Retina (tissue), 1 donor: ENCODE data around the gene MATN3.
"Not testable (repeated sequence)": the region's sequence is repeated elsewhere in the genome, so short reads cannot be mapped to it uniquely, and the experiment has no call there.

Source experiments
- DNase-seq: peaks from one replicate; pipeline ENCODE4 v3.0.0-alpha.2; 2016

Gene MATN3

DNA sequence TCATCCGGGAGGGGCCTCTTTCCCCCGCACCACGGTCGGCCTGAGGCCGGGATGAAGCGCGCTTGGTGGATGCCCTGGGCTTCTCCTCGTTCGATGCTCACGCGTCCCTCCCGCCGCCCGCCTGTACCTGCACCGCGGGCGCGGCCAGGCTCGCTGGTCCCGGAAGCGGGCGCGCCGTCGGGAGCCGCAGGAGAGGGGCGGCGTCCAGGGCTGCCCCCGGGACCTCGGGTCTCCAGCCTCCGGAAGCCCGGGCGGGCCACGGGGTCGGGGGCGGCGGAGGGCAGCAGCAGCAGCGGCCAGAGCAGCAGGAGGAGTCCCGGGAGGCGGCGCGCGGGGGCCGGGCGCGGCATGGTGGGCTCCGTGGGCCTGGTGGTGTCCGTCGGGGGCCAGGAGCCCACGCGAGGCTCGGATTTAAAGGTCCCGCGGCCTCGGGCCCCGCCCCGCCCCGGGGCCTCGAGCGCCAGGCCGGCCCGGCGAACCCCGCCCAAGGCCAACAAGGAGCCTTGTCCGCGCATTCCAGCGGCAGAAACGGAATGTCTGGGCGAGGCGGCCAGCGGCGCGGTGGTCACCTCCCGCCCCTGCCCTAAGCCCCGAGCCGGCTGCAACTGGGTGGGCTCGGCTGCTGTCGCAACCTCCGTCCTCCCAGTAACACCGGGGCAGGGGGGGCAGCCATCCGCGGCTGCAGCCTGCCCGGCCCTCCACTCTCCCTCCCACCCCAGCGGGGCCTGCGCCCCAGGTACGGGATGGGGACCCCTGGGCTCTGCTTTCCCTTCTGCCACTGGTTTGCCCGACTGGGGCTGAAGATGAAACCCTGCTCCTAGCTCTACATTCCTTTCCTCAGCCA, at the start of gene MATN3:
TSS of gene MATN3 (minus strand) at position 387 of the 844 bp plus-strand sequence. CDS start at position 350, 37 bp downstream.
- peak; percentile 67 for DNase-seq

GRCh38 chr2:20061940-20062339, 49.5 kb upstream of the MATN3 start:
- DNase-seq: no peak

DNA sequence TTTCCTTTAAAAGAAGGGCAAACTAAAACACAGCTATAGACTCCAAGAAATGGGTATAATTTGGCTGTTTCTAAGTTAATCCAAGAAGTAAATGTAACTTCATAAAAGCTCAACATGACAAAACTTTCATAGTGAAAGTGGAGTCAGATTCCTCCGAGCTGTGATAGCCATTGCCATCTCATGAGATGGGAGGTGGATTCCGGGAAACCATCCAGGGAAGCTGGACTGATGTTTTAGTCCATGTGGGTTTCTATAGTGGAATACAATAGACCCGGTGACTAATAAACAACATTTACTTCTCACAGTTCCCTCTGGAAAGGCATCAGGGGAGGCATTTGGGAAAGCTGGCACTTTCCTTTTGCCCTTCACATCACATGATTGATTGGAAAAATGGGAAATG, 49.0 kb upstream of the MATN3 start:
- DNase-seq: no peak

DNA sequence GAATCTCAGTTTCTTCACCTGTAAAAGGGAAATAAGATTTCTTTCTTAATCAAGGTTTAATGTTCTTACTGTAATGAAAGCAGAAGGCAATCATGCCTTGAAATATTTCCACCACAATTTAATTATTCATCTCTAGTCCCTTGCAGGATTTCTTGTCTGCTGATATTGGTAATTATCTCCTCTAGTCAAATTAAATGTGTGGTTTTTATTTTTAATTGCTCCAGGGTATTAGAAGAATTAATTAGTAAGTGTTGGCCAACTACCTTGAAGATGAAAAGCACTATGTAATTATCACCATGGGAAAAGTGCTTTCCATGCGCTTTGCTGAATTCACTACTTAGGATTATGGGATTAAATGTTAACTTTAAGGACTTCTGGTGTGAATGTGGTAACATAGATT, 47.6 kb upstream of the MATN3 start:
- no peak for DNase-seq

DNA sequence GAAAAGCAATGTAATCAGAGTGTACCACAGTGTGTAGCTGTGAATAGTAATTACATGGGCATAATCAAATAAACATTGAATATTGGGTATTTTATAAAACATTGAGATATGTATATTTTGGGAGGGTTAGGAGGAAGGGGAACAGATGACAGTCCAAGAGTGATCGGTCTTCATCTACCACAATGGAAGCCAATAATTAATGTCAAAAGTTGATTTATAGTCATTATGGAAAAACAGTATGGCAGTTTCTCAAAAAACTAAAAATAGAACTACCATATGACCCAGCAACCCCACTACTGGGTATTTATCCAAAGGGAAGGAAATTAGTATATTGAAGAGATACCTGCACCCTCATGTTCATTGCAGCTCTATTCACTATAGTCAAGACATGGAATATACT, 44.8 kb upstream of the MATN3 start:
- DNase-seq: no peak

GRCh38 chr2:20054931-20055330, 42.5 kb upstream of the MATN3 start:
- DNase-seq: no peak

DNA sequence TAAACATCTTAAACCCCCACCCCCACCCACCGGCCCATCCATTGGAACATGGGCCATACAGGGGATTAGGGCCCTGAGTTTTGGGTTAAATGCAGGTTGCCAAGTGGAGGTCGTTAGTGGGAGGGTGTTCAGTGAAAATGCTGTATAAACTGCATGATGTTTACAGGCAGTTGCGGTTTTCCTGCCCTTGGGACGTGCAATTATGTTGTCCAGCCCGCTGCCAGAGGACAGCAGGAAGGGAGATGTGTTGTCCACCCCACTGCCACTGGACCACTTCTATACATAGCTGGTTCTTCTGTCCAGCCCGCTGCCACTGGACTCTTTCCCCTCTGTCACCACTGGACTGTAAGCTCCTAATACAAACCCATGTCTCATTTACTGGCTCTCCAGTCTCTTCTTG, 41.7 kb upstream of the MATN3 start:
- DNase-seq: no peak

GRCh38 chr2:20052861-20053281, 40.4 kb upstream of the MATN3 start:
- no peak for DNase-seq

DNA sequence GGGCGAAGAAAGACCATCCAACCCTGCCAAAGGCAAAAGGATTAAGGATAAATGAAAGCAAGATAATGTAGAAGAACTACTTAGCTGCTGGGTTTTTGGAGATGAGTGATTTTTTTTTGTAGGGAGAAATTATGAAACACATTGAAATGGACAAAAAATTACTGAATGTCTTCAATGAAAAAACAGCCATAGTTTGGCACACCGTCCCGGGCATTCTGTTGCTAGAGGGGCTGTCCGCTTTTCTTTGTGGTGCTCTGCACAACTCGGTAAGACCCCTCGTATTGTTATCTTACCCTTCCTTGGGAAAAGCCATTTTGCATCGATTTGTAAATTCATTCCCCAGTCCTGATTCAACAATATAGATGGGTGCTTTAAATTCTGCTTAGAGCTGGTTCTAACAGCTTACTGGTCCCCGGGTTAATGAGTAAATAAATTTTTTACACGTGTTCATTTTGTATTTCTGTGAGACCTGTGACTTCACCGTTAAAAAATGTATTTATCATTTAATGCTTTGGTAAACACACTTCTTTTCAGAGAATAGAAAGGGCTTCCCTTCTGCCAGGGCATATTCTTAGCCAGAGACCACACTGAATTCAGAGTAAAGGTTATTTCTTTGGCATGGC, 39.9 kb upstream of the MATN3 start:
- DNase-seq: no peak

GRCh38 chr2:20051532-20052228, 39.2 kb upstream of the MATN3 start, which contains the start of gene LAPTM4A:
LAPTM4A (minus strand) TSS chr2:20051628; CDS start chr2:20051520, 108 bp downstream.
- DNase-seq: peak; percentile 99

DNA sequence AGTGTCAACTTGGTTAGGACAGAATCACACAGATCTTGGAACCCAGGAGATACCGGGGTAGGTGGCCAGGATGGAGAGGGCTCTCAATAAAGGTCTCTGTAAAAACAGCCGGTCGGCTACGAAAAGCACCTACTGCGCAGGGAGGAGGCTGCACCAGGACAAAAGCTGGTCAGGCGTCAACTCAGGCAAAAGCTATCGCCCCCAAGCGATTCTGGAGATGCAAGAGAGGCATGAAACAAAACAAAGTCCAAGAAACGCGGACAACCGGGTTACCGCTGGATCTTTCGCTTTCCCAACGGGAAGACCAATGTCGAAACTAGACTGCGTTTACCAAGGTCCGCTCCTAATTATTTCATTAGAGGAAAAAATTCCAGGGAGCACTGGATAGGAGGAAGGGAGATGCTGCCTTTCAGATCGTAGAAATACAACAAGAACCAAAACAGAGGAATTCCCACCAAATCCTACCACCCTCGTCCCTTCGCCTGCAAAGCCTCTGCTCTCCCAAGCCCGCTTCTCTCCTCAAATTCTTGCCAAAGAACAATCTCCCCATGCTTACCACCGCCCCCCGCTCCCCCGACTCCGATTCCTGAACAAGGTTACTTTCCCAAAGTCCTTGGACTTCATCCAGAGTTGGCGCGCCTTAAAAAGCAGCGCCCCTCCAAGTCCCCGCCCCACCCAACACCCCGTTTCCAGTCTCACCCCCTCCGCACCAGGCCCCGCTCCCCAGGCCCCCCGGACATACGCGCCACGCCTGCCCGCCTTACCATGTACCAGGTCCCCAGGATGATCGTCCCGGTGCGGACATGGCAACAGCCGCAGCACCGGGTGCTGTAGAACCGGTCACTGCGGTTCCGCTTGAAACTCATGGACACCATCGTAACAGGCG, 38.4 kb upstream of the MATN3 start:
- peak; percentile 70 for DNase-seq

GRCh38 chr2:20050104-20050645, 37.7 kb upstream of the MATN3 start:
- DNase-seq: no peak

GRCh38 chr2:20049637-20050036, 37.2 kb upstream of the MATN3 start:
- peak; percentile 32 for DNase-seq

DNA sequence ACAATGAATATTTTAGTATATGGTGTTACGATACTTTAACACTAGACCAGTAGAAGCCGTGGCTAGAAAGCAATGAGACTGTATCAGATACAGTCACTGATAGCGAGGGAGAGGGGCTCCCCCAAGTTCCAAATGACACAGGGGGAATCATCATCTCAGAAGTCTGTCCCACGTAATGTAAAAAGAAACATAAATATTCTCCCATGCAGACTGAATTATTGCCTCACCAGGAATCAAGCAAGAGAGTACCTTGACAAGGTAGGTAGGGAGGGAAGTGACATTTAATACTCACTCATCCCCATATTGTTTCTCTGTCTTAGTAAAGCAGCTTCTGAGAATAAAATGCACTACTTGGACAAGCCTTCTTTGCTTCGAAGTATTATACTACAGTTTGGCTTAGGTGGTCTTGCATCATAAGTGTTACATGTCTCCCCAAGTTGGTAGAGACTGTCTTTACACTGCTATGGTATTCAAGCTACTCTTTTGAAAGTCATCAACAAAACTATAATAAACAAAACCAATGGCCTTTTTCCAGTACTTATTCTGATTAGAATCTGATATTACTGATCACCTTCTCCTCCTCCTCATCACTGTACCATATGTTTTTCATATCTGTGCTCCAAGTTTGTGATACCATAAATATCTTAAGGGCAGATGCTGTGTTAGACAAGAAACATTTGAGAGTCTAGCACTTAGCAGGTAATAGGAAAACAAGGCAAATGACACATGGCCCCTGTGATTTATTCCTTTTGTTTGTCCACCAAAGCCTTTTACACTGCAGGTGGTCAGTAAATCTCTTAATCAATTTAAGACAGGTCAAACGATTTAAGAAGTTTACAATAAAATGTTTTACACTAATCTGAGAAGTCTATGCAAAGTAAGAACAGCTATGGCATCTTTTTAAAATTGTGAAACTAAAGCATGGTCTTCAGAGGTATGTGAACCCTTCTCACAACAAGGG, 36.3 kb upstream of the MATN3 start:
- DNase-seq: no peak

DNA sequence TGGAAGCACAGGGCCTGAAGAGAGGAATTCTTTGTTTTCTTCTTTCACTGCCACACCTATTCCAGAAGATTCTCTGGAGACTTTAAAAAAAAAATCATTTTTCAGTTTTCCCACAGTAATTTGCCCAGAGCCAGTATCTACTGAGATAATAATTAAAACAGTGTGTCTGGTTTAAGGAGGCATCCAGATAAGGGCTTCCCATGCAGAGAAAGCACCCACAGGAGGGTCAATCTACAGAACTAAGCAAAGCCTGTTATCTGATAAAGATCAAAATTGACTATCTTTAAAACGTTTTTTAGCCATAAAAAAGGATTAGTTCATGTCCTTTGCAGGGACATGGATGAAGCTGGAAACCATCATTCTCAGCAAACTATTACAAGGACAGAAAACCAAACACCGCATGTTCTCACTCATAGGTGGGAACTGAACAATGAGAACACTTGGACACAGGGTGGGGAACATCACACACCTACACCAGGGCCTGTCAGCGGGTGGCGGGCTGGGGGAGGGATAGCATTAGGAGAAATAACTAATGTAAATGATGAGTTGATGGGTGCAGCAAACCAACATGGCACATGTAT, 33.3 kb upstream of the MATN3 start:
- DNase-seq: not testable (repeated sequence)

- no peak for DNase-seq
These were observed 32.3 kb upstream of the MATN3 start for GRCh38 chr2:20044778-20045177.

DNA sequence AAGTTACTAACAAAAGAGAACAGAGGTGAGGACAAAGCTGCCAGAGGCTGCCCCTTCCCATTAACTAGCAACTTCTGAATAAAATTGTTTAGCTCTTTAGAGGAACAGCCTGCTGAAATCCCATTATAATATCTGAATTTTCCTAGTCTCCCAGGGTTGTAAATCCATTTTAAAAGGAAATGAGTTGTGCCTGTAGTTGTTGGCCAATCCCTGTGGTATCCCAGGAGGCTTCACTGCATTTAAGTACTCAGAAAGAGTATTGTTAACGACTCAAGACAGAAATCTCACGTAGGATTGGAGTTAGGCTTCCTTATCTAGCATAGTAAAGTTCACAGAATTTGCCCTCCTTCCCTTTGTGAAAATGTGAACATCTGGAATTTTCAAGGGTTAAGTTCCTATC, 30.1 kb upstream of the MATN3 start:
- DNase-seq: no peak

- no peak for DNase-seq
These were observed 28.2 kb upstream of the MATN3 start for GRCh38 chr2:20040489-20041172.

DNA sequence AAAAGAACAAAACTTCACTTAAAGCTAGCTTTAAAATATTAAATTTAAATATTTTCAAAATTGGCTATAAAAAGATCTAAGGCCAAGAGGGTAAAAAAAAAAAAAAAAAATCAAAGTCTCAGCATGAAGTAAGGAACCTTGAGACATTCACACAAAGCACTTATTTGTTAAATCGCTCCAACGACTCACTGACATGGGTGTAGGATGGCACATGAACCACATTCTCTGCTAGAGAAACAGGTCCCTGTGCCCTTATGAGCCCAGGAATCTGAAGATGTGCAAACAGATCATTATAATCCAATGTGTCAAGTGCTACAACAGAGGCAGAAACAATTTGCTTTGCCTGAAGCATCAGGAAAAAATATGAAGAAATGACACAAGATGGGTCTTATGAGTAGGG, 25.2 kb upstream of the MATN3 start:
- DNase-seq: no peak
